Suppressor macrophage treated with lipopolysaccharide for 4 hours (primary cell): ENCODE measurements around the gene COX8C.

Experiments
- DNase-seq: peaks from one replicate; pipeline ENCODE4 v3.0.0-alpha.2; 2020

The COX8C gene

GRCh38 chr14:93346926-93347721 is at the start of gene COX8C:
Gene COX8C, plus strand, starts transcription at chr14:93347182. Its CDS starts 87 bp downstream, at chr14:93347269.
- no peak for DNase-seq

GRCh38 chr14:93299416-93299815 is 47.6 kb upstream of the COX8C start:
- DNase-seq: peak; percentile 64

- DNase-seq: peak; percentile 12
Observed at GRCh38 chr14:93299866-93300265, 47.1 kb upstream of the COX8C start.

- DNase-seq: no peak
Observed at GRCh38 chr14:93301821-93302447, 45.0 kb upstream of the COX8C start.

GRCh38 chr14:93302688-93303581 is 44.0 kb upstream of the COX8C start:
- DNase-seq: no peak

GRCh38 chr14:93303659-93304058 is 43.3 kb upstream of the COX8C start:
- DNase-seq: no peak

- peak; percentile 42 for DNase-seq
Observed at GRCh38 chr14:93304771-93305170, 42.2 kb upstream of the COX8C start.

GRCh38 chr14:93305725-93306418 is 41.1 kb upstream of the COX8C start:
- peak; percentile 17 for DNase-seq

GRCh38 chr14:93306812-93307211 is 40.2 kb upstream of the COX8C start:
- no peak for DNase-seq

- peak; percentile 35 for DNase-seq
Observed at GRCh38 chr14:93308686-93309345, 38.2 kb upstream of the COX8C start.

- DNase-seq: no peak
Observed at GRCh38 chr14:93309427-93309966, 37.5 kb upstream of the COX8C start.

- DNase-seq: no peak
Observed at GRCh38 chr14:93311082-93311481, 35.9 kb upstream of the COX8C start.

- DNase-seq: no peak
Observed at GRCh38 chr14:93315575-93315974, 31.4 kb upstream of the COX8C start.

- no peak for DNase-seq
Observed at GRCh38 chr14:93316716-93317115, 30.3 kb upstream of the COX8C start.

GRCh38 chr14:93317210-93317874 is 29.6 kb upstream of the COX8C start:
- DNase-seq: no peak

- peak; percentile 87 for DNase-seq
Observed at GRCh38 chr14:93317875-93318807, 28.8 kb upstream of the COX8C start.

- no peak for DNase-seq
Observed at GRCh38 chr14:93318927-93319326, 28.1 kb upstream of the COX8C start.

GRCh38 chr14:93319494-93319893 is 27.5 kb upstream of the COX8C start:
- no peak for DNase-seq

GRCh38 chr14:93319958-93320357 is 27.0 kb upstream of the COX8C start:
- no peak for DNase-seq

GRCh38 chr14:93320489-93320888 is 26.5 kb upstream of the COX8C start:
- DNase-seq: no peak
